Activated CD4-positive, CD25-positive, alpha-beta regulatory T cell treated with anti-CD3 and anti-CD28 coated beads, Interleukin-2, amount 50 U/mL, for 72 hours (primary cell): ENCODE data around the gene LPAR4.
"Not testable (repeated sequence)": the region's sequence is repeated elsewhere in the genome, so short reads cannot be mapped to it uniquely, and the experiment has no call there.

ENCODE experiments used
- DNase-seq: peaks from one replicate; pipeline ENCODE4 v3.0.0; 2021

The LPAR4 gene

GRCh38 chrX:78747489-78747888, at the start of gene LPAR4:
Gene LPAR4, plus strand, starts transcription at chrX:78747720. Its CDS starts 7,150 bp downstream, at chrX:78754870.
- DNase-seq, result no peak

GRCh38 chrX:78706071-78706470, 41.4 kb upstream of the LPAR4 start:
- no peak for DNase-seq

- DNase-seq, result no peak
Observed at GRCh38 chrX:78708262-78708661, 39.3 kb upstream of the LPAR4 start.

GRCh38 chrX:78708816-78709215, 38.7 kb upstream of the LPAR4 start:
- DNase-seq, result no peak

- no peak for DNase-seq
Observed at GRCh38 chrX:78710171-78710570, 37.3 kb upstream of the LPAR4 start.

- no peak for DNase-seq
Observed at GRCh38 chrX:78712336-78712735, 35.2 kb upstream of the LPAR4 start.

- DNase-seq, result no peak
Observed at GRCh38 chrX:78725287-78725686, 22.2 kb upstream of the LPAR4 start.

GRCh38 chrX:78746496-78746895, 1.0 kb upstream of the LPAR4 start:
- DNase-seq, result no peak

- DNase-seq, result no peak
Observed at GRCh38 chrX:78747971-78748370, 451 bp downstream of the LPAR4 start.

GRCh38 chrX:78748846-78749245, 1.3 kb downstream of the LPAR4 start:
- DNase-seq, result no peak

GRCh38 chrX:78753571-78753970, 6.1 kb downstream of the LPAR4 start:
- no peak for DNase-seq

- DNase-seq, result no peak
Observed at GRCh38 chrX:78754917-78755316, 7.4 kb downstream of the LPAR4 start.

GRCh38 chrX:78759081-78759480, 11.6 kb downstream of the LPAR4 start:
- DNase-seq, result no peak

- DNase-seq, result no peak
Observed at GRCh38 chrX:78769101-78769755, 21.7 kb downstream of the LPAR4 start.

- no peak for DNase-seq
Observed at GRCh38 chrX:78769946-78770345, 22.4 kb downstream of the LPAR4 start.

- DNase-seq, result no peak
Observed at GRCh38 chrX:78796916-78797315, 49.4 kb downstream of the LPAR4 start.

- no peak for DNase-seq
Observed at GRCh38 chrX:78800114-78800513, 52.6 kb downstream of the LPAR4 start.

GRCh38 chrX:78800694-78801093, 53.2 kb downstream of the LPAR4 start:
- DNase-seq, result no peak

- DNase-seq, result no peak
Observed at GRCh38 chrX:78801522-78801921, 54.0 kb downstream of the LPAR4 start.

- not testable (repeated sequence) for DNase-seq
Observed at GRCh38 chrX:78802526-78802925, 55.0 kb downstream of the LPAR4 start.
